ENCODE data around the gene ORAI2.

DNA sequence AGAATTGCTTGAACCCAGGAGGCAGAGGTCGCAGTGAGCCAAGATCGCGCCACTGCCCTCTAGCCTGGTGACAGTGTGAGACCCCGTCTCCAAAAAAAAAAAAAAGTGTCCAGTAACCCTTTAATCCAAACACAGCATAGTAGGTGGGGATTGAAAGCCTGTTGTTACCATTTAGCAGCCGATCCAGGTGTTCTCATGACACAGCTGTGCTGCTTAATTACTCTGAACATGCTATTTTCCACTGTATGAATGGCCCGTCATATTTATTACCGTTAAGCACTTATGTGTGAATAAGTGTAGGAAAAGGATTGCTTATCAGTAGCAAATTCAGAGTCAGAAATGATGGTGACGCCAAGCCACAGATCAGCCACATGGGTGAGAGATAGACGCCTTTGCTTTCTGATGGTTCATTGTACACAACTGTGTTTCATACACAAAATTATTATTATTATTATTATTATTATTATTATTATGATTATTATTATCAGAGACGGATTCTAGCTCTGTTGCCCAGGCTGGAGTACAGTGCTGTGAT lies 11.6 kb upstream of the ORAI2 start:
- TF ChIP-seq, protein P1, sequence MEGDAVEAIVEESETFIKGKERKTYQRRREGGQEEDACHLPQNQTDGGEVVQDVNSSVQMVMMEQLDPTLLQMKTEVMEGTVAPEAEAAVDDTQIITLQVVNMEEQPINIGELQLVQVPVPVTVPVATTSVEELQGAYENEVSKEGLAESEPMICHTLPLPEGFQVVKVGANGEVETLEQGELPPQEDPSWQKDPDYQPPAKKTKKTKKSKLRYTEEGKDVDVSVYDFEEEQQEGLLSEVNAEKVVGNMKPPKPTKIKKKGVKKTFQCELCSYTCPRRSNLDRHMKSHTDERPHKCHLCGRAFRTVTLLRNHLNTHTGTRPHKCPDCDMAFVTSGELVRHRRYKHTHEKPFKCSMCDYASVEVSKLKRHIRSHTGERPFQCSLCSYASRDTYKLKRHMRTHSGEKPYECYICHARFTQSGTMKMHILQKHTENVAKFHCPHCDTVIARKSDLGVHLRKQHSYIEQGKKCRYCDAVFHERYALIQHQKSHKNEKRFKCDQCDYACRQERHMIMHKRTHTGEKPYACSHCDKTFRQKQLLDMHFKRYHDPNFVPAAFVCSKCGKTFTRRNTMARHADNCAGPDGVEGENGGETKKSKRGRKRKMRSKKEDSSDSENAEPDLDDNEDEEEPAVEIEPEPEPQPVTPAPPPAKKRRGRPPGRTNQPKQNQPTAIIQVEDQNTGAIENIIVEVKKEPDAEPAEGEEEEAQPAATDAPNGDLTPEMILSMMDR (IDR thresholded peaks at IDR 0.05; ENCODE audit: insufficient read depth, low read length): no peak
- TF ChIP-seq, protein P2, sequence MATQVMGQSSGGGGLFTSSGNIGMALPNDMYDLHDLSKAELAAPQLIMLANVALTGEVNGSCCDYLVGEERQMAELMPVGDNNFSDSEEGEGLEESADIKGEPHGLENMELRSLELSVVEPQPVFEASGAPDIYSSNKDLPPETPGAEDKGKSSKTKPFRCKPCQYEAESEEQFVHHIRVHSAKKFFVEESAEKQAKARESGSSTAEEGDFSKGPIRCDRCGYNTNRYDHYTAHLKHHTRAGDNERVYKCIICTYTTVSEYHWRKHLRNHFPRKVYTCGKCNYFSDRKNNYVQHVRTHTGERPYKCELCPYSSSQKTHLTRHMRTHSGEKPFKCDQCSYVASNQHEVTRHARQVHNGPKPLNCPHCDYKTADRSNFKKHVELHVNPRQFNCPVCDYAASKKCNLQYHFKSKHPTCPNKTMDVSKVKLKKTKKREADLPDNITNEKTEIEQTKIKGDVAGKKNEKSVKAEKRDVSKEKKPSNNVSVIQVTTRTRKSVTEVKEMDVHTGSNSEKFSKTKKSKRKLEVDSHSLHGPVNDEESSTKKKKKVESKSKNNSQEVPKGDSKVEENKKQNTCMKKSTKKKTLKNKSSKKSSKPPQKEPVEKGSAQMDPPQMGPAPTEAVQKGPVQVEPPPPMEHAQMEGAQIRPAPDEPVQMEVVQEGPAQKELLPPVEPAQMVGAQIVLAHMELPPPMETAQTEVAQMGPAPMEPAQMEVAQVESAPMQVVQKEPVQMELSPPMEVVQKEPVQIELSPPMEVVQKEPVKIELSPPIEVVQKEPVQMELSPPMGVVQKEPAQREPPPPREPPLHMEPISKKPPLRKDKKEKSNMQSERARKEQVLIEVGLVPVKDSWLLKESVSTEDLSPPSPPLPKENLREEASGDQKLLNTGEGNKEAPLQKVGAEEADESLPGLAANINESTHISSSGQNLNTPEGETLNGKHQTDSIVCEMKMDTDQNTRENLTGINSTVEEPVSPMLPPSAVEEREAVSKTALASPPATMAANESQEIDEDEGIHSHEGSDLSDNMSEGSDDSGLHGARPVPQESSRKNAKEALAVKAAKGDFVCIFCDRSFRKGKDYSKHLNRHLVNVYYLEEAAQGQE (IDR thresholded peaks at IDR 0.05; ENCODE audit: insufficient replicate concordance, low read depth): no peak
- TF ChIP-seq POLR2AphosphoS5 (IDR thresholded peaks at IDR 0.05; ENCODE audit: low read depth) (no peak), GABPA (IDR thresholded peaks at IDR 0.05; ENCODE audit: low read depth) (no peak)
